HEK293T (cell line): ENCODE results near the gene FAM50A.

Experiments used
- BHLHE40 ChIP-seq: fragments of 450-650 bp; IDR thresholded peaks from 2 replicates; pipeline ENCODE4 v1.6.1; 2016; ENCODE audit warnings: mild to moderate bottlenecking, moderate library complexity, borderline replicate concordance
- FOXK2 ChIP-seq: fragments of 450-650 bp; IDR thresholded peaks from 2 replicates; pipeline ENCODE4 v1.6.1; 2016; ENCODE audit warnings: mild to moderate bottlenecking
- FOXM1 ChIP-seq: fragments of 450-650 bp; IDR thresholded peaks from 2 replicates; pipeline ENCODE4 v1.6.1; 2017; ENCODE audit warnings: mild to moderate bottlenecking, borderline replicate concordance
- LEF1 ChIP-seq: fragments of 450-650 bp; IDR thresholded peaks from 2 replicates; pipeline ENCODE4 v1.6.1; 2017; ENCODE audit warnings: mild to moderate bottlenecking, borderline replicate concordance
- SP1 ChIP-seq: fragments of 450-650 bp; IDR thresholded peaks from 2 replicates; pipeline ENCODE4 v1.6.1; 2017
- SUZ12 ChIP-seq: fragments of 450-650 bp; IDR thresholded peaks from 2 replicates; pipeline ENCODE4 v1.6.1; 2016; ENCODE audit warnings: mild to moderate bottlenecking
- TARDBP ChIP-seq: fragments of 450-650 bp; IDR thresholded peaks from 2 replicates; pipeline ENCODE4 v1.6.1; 2016

DNA sequence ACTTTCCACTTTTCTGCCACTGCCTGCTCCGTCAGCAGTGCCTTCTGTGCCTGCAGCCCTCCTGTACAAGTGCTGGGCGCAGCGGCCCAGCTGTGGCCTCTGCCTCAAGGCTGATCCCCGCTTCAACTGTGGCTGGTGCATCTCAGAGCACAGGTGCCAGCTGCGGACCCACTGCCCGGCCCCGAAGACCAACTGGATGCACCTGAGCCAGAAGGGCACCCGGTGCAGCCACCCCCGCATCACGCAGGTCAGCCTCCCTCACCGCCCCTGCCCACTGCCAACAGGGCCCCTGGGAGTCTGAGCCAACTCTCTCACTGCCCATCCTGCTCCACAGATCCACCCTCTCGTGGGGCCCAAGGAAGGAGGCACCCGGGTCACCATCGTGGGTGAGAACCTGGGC, 21.7 kb downstream of the FAM50A start:
- no peak for TF ChIP-seq FOXM1
- no peak for TF ChIP-seq LEF1
- TF ChIP-seq SP1, result no peak
- no peak for TF ChIP-seq SUZ12
- TF ChIP-seq TARDBP, result no peak
- TF ChIP-seq FOXK2, result no peak
- TF ChIP-seq BHLHE40, result no peak
